ENCODE results near the gene TGFB1I1.

DNA sequence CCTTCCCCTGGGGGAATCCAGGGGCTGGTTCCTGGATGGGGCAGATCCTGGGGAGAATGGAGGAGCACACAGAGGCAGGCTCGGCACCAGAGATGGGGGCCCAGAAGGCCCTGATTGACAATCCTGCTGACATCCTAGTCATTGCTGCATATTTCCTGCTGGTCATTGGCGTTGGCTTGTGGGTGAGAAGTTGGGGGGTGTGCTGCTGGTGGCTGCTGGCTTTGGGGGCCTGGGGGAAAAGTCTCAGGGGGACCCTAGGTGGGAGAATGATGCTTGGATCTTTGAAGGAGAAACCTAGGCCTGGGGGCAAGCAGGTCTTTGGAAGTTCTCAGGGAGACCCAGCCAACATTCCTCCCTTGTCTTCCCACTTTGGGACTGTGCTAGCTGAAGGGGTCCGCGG lies 11.1 kb downstream of the TGFB1I1 start, which contains the start of gene SLC5A2:
- TF ChIP-seq, protein P1, sequence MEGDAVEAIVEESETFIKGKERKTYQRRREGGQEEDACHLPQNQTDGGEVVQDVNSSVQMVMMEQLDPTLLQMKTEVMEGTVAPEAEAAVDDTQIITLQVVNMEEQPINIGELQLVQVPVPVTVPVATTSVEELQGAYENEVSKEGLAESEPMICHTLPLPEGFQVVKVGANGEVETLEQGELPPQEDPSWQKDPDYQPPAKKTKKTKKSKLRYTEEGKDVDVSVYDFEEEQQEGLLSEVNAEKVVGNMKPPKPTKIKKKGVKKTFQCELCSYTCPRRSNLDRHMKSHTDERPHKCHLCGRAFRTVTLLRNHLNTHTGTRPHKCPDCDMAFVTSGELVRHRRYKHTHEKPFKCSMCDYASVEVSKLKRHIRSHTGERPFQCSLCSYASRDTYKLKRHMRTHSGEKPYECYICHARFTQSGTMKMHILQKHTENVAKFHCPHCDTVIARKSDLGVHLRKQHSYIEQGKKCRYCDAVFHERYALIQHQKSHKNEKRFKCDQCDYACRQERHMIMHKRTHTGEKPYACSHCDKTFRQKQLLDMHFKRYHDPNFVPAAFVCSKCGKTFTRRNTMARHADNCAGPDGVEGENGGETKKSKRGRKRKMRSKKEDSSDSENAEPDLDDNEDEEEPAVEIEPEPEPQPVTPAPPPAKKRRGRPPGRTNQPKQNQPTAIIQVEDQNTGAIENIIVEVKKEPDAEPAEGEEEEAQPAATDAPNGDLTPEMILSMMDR (IDR thresholded peaks at IDR 0.05), result no peak
- no peak for TF ChIP-seq POLR2A (IDR thresholded peaks at IDR 0.05)

Measured in lower leg skin (tissue), 3 donors.